Panc1 (cell line): ENCODE results near the gene ACOX3.

ENCODE experiments used
- POLR2AphosphoS5 ChIP-seq: IDR thresholded peaks from 2 replicates; pipeline ENCODE4 v1.6.1; 2012; ENCODE audit warnings: mild to moderate bottlenecking, low read depth, low read length, moderate library complexity
- SIN3A ChIP-seq: IDR thresholded peaks from 2 replicates; pipeline ENCODE4 v1.6.1; 2012; ENCODE audit warnings: low read depth, mild to moderate bottlenecking, low read length, moderate library complexity, borderline replicate concordance; ENCODE audit not compliant: insufficient read depth
- TCF7L2 ChIP-seq: IDR thresholded peaks from 2 replicates; pipeline ENCODE4 v1.6.1; 2011; ENCODE audit warnings: mild to moderate bottlenecking, low read depth, low read length, inconsistent platforms
- TF ChIP-seq, protein P1 (sequence below): fragments of 450-650 bp; IDR thresholded peaks from 2 replicates; pipeline ENCODE4 v1.5.1; 2017; ENCODE audit warnings: mild to moderate bottlenecking
- TF ChIP-seq, protein P2 (sequence below), 2 experiments: IDR thresholded peaks; 2 replicates each; pipeline ENCODE4 v1.6.1; 2011 to 2012; ENCODE audit warnings: low read depth in 2 of 2, control low read depth in 1 of 2, low read length in 1 of 2, mild to moderate bottlenecking in 1 of 2, moderate library complexity in 1 of 2; ENCODE audit not compliant: insufficient read depth in 1 of 2

DNA sequence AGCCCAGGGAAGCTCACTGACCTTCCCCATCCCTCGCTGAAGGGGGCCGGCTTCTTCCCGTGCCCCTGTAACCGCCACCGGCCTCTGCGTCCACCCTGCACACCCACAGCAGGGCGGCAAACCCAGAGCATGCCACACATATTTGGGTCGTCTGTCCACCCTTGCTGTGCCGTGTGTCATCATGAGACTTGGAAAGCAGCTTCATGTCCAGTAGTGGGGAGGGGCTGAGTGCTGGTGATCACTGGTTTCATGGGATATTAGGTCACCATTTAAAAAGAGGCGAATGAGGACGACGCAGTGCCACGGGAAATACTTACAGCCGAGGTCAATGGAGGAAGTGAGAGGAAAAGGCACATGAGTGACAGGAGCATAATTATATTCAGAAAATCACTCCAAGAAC is 96.1 kb downstream of the ACOX3 start:
- TF ChIP-seq, protein P1, sequence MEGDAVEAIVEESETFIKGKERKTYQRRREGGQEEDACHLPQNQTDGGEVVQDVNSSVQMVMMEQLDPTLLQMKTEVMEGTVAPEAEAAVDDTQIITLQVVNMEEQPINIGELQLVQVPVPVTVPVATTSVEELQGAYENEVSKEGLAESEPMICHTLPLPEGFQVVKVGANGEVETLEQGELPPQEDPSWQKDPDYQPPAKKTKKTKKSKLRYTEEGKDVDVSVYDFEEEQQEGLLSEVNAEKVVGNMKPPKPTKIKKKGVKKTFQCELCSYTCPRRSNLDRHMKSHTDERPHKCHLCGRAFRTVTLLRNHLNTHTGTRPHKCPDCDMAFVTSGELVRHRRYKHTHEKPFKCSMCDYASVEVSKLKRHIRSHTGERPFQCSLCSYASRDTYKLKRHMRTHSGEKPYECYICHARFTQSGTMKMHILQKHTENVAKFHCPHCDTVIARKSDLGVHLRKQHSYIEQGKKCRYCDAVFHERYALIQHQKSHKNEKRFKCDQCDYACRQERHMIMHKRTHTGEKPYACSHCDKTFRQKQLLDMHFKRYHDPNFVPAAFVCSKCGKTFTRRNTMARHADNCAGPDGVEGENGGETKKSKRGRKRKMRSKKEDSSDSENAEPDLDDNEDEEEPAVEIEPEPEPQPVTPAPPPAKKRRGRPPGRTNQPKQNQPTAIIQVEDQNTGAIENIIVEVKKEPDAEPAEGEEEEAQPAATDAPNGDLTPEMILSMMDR: no peak
- TF ChIP-seq POLR2AphosphoS5: no peak
- TF ChIP-seq, protein P2, sequence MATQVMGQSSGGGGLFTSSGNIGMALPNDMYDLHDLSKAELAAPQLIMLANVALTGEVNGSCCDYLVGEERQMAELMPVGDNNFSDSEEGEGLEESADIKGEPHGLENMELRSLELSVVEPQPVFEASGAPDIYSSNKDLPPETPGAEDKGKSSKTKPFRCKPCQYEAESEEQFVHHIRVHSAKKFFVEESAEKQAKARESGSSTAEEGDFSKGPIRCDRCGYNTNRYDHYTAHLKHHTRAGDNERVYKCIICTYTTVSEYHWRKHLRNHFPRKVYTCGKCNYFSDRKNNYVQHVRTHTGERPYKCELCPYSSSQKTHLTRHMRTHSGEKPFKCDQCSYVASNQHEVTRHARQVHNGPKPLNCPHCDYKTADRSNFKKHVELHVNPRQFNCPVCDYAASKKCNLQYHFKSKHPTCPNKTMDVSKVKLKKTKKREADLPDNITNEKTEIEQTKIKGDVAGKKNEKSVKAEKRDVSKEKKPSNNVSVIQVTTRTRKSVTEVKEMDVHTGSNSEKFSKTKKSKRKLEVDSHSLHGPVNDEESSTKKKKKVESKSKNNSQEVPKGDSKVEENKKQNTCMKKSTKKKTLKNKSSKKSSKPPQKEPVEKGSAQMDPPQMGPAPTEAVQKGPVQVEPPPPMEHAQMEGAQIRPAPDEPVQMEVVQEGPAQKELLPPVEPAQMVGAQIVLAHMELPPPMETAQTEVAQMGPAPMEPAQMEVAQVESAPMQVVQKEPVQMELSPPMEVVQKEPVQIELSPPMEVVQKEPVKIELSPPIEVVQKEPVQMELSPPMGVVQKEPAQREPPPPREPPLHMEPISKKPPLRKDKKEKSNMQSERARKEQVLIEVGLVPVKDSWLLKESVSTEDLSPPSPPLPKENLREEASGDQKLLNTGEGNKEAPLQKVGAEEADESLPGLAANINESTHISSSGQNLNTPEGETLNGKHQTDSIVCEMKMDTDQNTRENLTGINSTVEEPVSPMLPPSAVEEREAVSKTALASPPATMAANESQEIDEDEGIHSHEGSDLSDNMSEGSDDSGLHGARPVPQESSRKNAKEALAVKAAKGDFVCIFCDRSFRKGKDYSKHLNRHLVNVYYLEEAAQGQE (IDR thresholded peaks at IDR 0.05; ENCODE audit: insufficient read depth in 1 of 2, low read depth in 2 of 2, low read length in 1 of 2): no peak
- no peak for TF ChIP-seq SIN3A
- no peak for TF ChIP-seq TCF7L2
